Vagina (tissue), 2 donors: Measurements from ENCODE around the gene UBR3. TPM values are rescaled to one million over a fixed set of nuclear protein-coding genes. Genes with fewer than 3 reads are reported as not detected.

Experiments
- DNase-seq, 2 donors: peaks; one replicate each; pipeline ENCODE4 v3.0.0-alpha.2; 2017; ENCODE audit errors: extremely low spot score in 2 of 2
- H3K27ac ChIP-seq: fragments of 200-600 bp; sonication (generic); one replicate; pipeline ENCODE4 v1.5.1; 2019
- H3K27me3 ChIP-seq: fragments of 200-600 bp; sonication (generic); one replicate; pipeline ENCODE4 v1.5.1; 2019
- H3K36me3 ChIP-seq, 2 donors: fragments of 200-600 bp; sonication (generic); one replicate each; pipeline ENCODE4 v1.5.1; 2017 to 2019
- H3K4me1 ChIP-seq: fragments of 200-600 bp; sonication (generic); one replicate; pipeline ENCODE4 v1.5.1; 2019
- H3K4me3 ChIP-seq, 2 donors: fragments of 200-600 bp; sonication (generic); 1 replicate in 1 of 2; 2 replicates in 1 of 2; pipeline ENCODE4 v1.5.1; 2016 to 2019
- H3K9me3 ChIP-seq: fragments of 200-600 bp; sonication (generic); one replicate; pipeline ENCODE4 v1.5.1; 2019
- CTCF ChIP-seq, 3 experiments: fragments of 450-650 bp in 2 of 3; fragments of 200-600 bp in 1 of 3; sonication (generic) in 1 of 3; IDR thresholded peaks; one replicate each; pipeline ENCODE4 v1.5.1; 2017 to 2019; ENCODE audit warnings: antibody characterized with exemption in 3 of 3, mild to moderate bottlenecking in 2 of 3, moderate library complexity in 2 of 3
- POLR2A ChIP-seq, 2 donors: fragments of 450-650 bp; IDR thresholded peaks; one replicate each; pipeline ENCODE4 v1.6.1; 2017; ENCODE audit warnings: antibody characterized with exemption in 2 of 2, mild to moderate bottlenecking in 2 of 2, moderate library complexity in 2 of 2
- POLR2AphosphoS5 ChIP-seq, 2 donors: sonication (generic); formaldehyde crosslinking; IDR thresholded peaks; one replicate each; pipeline ENCODE4 v1.9.0; 2017; ENCODE audit warnings: antibody characterized with exemption in 2 of 2, mild to moderate bottlenecking in 2 of 2, low read depth in 1 of 2; ENCODE audit not compliant: insufficient read depth in 1 of 2
- intact Hi-C: fragments of 100-400 bp; cut with DNase I; formaldehyde crosslinking; loops from one replicate; pipeline ENCODE4 v1.15.1; 2023
- total RNA-seq: library from RNA; depleted of rRNA; stranded (reverse); fragments of >200 nt; gene quantifications from one replicate; pipeline ENCODE4 v1.2.3, GENCODE V29; 2016

Gene UBR3
- total RNA-seq, 1 donor from 2014 or later, result 59.2 TPM

GRCh38 chr2:170012773-170013172, 185.5 kb downstream of the UBR3 start:
- H3K36me3 ChIP-seq, result no peaks in the 10 kb centered on the region
- H3K27ac ChIP-seq, result no peak overlapping the region
- H3K4me1 ChIP-seq, result peaks cover under 1% of the 10 kb centered on the region
- no peak overlapping the region for H3K4me3 ChIP-seq
- no peaks in the 10 kb centered on the region for H3K27me3 ChIP-seq
- no peak for TF ChIP-seq CTCF (IDR thresholded peaks at IDR 0.05)
- no peak for TF ChIP-seq POLR2A (IDR thresholded peaks at IDR 0.05)
- H3K9me3 ChIP-seq, result no peaks in the 10 kb centered on the region
- no peak for DNase-seq
- intact Hi-C loops, result no loop called here

- Histone ChIP-seq H3K4me1 (peaks cover 8% of the 10 kb centered on the region), H3K36me3 (no peaks in the 10 kb centered on the region), H3K27me3 (no peaks in the 10 kb centered on the region)
These were observed 186.7 kb downstream of the UBR3 start for GRCh38 chr2:170013802-170014551.

GRCh38 chr2:170014769-170015168, 187.5 kb downstream of the UBR3 start:
- intact Hi-C loops, result no loop called here

More at GRCh38 chr2:170013802-170014551, 186.7 kb downstream of the UBR3 start:
- TF ChIP-seq CTCF (IDR thresholded peaks at IDR 0.05) (no peak), POLR2AphosphoS5 (IDR thresholded peaks at IDR 0.05; ENCODE audit: insufficient read depth in 1 of 2, low read depth in 1 of 2) (no peak), POLR2A (IDR thresholded peaks at IDR 0.05) (no peak)
- Histone ChIP-seq H3K27ac (no peak overlapping the region), H3K4me3 (no peak overlapping the region), H3K9me3 (no peaks in the 10 kb centered on the region)
- no peak for DNase-seq
- intact Hi-C loops, result no loop called here

GRCh38 chr2:170017860-170018532, 190.7 kb downstream of the UBR3 start:
- Histone ChIP-seq H3K4me1 (peaks cover 8% of the 10 kb centered on the region), H3K9me3 (no peaks in the 10 kb centered on the region), H3K27ac (no peak overlapping the region), H3K27me3 (no peaks in the 10 kb centered on the region), H3K4me3 (no peak overlapping the region), H3K36me3 (peaks cover 0 to 1% of the 10 kb centered on the region in 2 donors)
- no peak for DNase-seq
- no peak for TF ChIP-seq CTCF (IDR thresholded peaks at IDR 0.05)
- no peak for TF ChIP-seq POLR2A (IDR thresholded peaks at IDR 0.05)
- TF ChIP-seq POLR2AphosphoS5 (IDR thresholded peaks at IDR 0.05; ENCODE audit: insufficient read depth in 1 of 2, low read depth in 1 of 2), result peak in 1 of 2 donors; percentile 10
- intact Hi-C loops, result no loop called here

More at GRCh38 chr2:170014769-170015168, 187.5 kb downstream of the UBR3 start:
- no peak for DNase-seq
- Histone ChIP-seq H3K4me3 (no peak overlapping the region), H3K9me3 (no peaks in the 10 kb centered on the region), H3K27me3 (no peaks in the 10 kb centered on the region), H3K27ac (no peak overlapping the region), H3K4me1 (peaks cover 8% of the 10 kb centered on the region), H3K36me3 (no peaks in the 10 kb centered on the region)
- TF ChIP-seq POLR2A (IDR thresholded peaks at IDR 0.05) (no peak), CTCF (IDR thresholded peaks at IDR 0.05) (no peak), POLR2AphosphoS5 (IDR thresholded peaks at IDR 0.05; ENCODE audit: insufficient read depth in 1 of 2, low read depth in 1 of 2) (no peak)
